Mesenchymal stem cell (in vitro differentiated cells and primary cell): Measurements from ENCODE around the gene CCDC74B.
A peak's percentile ranks its signal among the peaks of the same experiment; 100 is the strongest.
"Not testable (repeated sequence)": the region's sequence is repeated elsewhere in the genome, so short reads cannot be mapped to it uniquely, and the experiment has no call there.

Experiments used
- DNase-seq: peaks from one replicate; pipeline ENCODE4 v3.0.0-alpha.2; 2013
- H2AFZ ChIP-seq: one replicate; pipeline ENCODE4 v1.6.1; 2013; ENCODE audit warnings: low read depth, mild to moderate bottlenecking, control low read depth, inconsistent platforms, low read length, moderate library complexity
- H2AK5ac ChIP-seq: 2 replicates; pipeline ENCODE4 v1.6.1; 2013; ENCODE audit warnings: low read length, moderate library complexity, mild to moderate bottlenecking, inconsistent platforms; ENCODE audit not compliant: severe bottlenecking
- H2BK120ac ChIP-seq: one replicate; pipeline ENCODE4 v1.6.1; 2013; ENCODE audit warnings: low read depth, mild to moderate bottlenecking, inconsistent platforms, low read length, moderate library complexity
- H2BK12ac ChIP-seq, 2 experiments: one replicate each; pipeline ENCODE4 v1.6.1; 2013; ENCODE audit warnings: inconsistent platforms in 2 of 2, low read length in 2 of 2, mild to moderate bottlenecking in 2 of 2, moderate library complexity in 2 of 2, control low read depth in 1 of 2
- H2BK15ac ChIP-seq: one replicate; pipeline ENCODE4 v1.6.1; 2013; ENCODE audit warnings: mild to moderate bottlenecking, low read depth, inconsistent platforms; ENCODE audit not compliant: poor library complexity, severe bottlenecking
- H2BK5ac ChIP-seq: 2 replicates; pipeline ENCODE4 v1.6.1; 2013; ENCODE audit warnings: low read depth, mild to moderate bottlenecking, low read length, control low read depth, inconsistent platforms; ENCODE audit not compliant: poor library complexity, severe bottlenecking
- H3K14ac ChIP-seq, 2 experiments: one replicate each; pipeline ENCODE4 v1.6.1; 2013; ENCODE audit warnings: inconsistent platforms in 2 of 2, low read length in 2 of 2, control low read depth in 1 of 2, mild to moderate bottlenecking in 1 of 2, moderate library complexity in 1 of 2
- H3K18ac ChIP-seq, 2 experiments: one replicate each; pipeline ENCODE4 v1.6.1; 2013; ENCODE audit warnings: inconsistent platforms in 2 of 2, low read length in 2 of 2, control low read depth in 1 of 2, low read depth in 1 of 2, mild to moderate bottlenecking in 1 of 2
- H3K23ac ChIP-seq, 2 experiments: one replicate each; pipeline ENCODE4 v1.6.1; 2013; ENCODE audit warnings: inconsistent platforms in 2 of 2, low read length in 2 of 2, mild to moderate bottlenecking in 2 of 2, moderate library complexity in 2 of 2, control low read depth in 1 of 2
- H3K27ac ChIP-seq: 2 replicates; pipeline ENCODE4 v1.5.1; 2013; ENCODE audit warnings: mild to moderate bottlenecking, moderate library complexity, low read length, control low read depth, inconsistent platforms; ENCODE audit not compliant: poor library complexity, severe bottlenecking
- H3K27me3 ChIP-seq, 2 experiments: 2 replicates each; pipeline versions ENCODE4 v1.6.1 to v1.7.0; 2013; ENCODE audit warnings: low read length in 2 of 2, mild to moderate bottlenecking in 2 of 2, moderate library complexity in 2 of 2, control low read depth in 1 of 2, inconsistent platforms in 1 of 2; ENCODE audit not compliant: control insufficient read depth in 1 of 2, insufficient read depth in 1 of 2
- H3K36me3 ChIP-seq, 2 experiments: 2 replicates each; pipeline versions ENCODE4 v1.6.1 to v1.7.0; 2013; ENCODE audit warnings: low read length in 2 of 2, control low read depth in 1 of 2, inconsistent platforms in 1 of 2, low read depth in 1 of 2, mild to moderate bottlenecking in 1 of 2; ENCODE audit not compliant: insufficient read depth in 2 of 2, control insufficient read depth in 1 of 2
- H3K4ac ChIP-seq, 2 experiments: one replicate each; pipeline ENCODE4 v1.6.1; 2013; ENCODE audit warnings: inconsistent platforms in 2 of 2, low read length in 2 of 2, mild to moderate bottlenecking in 2 of 2, moderate library complexity in 2 of 2, control low read depth in 1 of 2, low read depth in 1 of 2
- H3K4me1 ChIP-seq: 2 replicates; pipeline ENCODE4 v1.6.1; 2013; ENCODE audit warnings: low read depth, low read length, control low read depth; ENCODE audit not compliant: control insufficient read depth, insufficient read depth
- H3K4me2 ChIP-seq: 2 replicates; pipeline ENCODE4 v1.6.1; 2013; ENCODE audit warnings: low read length, mild to moderate bottlenecking, inconsistent platforms; ENCODE audit not compliant: poor library complexity, severe bottlenecking
- H3K4me3 ChIP-seq, 2 experiments: 2 replicates each; pipeline versions ENCODE4 v1.5.1 to v1.7.0; 2013; ENCODE audit warnings: low read length in 2 of 2, mild to moderate bottlenecking in 2 of 2, control low read depth in 1 of 2, low read depth in 1 of 2; ENCODE audit not compliant: insufficient read depth in 1 of 2
- H3K79me1 ChIP-seq: replicated peaks from 2 replicates; pipeline ENCODE4 v1.6.1; 2013; ENCODE audit warnings: mild to moderate bottlenecking, control low read depth, low read length, inconsistent platforms; ENCODE audit not compliant: poor library complexity, severe bottlenecking
- H3K9ac ChIP-seq: 2 replicates; pipeline ENCODE4 v1.7.0; 2013; ENCODE audit warnings: mild to moderate bottlenecking, low read length, moderate library complexity
- H3K9me3 ChIP-seq: 2 replicates; pipeline ENCODE4 v1.7.0; 2013; ENCODE audit warnings: mild to moderate bottlenecking, low read length; ENCODE audit not compliant: control insufficient read depth
- H4K8ac ChIP-seq: one replicate; pipeline ENCODE4 v1.6.1; 2013; ENCODE audit warnings: inconsistent platforms, mild to moderate bottlenecking, low read length, moderate library complexity
- H4K91ac ChIP-seq: one replicate; pipeline ENCODE4 v1.6.1; 2013; ENCODE audit warnings: mild to moderate bottlenecking, low read length, inconsistent platforms
- WGBS: methylation state at CpG from one replicate; pipeline ENCODE4 v1.1.7; 2013; ENCODE audit warnings: mixed read lengths; 5-methylcytosine and 5-hydroxymethylcytosine counted together

The CCDC74B gene

GRCh38 chr2:130154773-130155765 is 10.2 kb upstream of the CCDC74B start:
- no peaks in the 10 kb centered on the region for H3K27me3 ChIP-seq
- H3K27ac ChIP-seq = no peak overlapping the region
- DNase-seq = no peak
- H2BK15ac ChIP-seq = no peak overlapping the region
- no peak overlapping the region for H2AK5ac ChIP-seq
- H2BK120ac ChIP-seq = no peak overlapping the region
- no peak overlapping the region for H2AFZ ChIP-seq
- peaks cover 9% of the 10 kb centered on the region for H3K4me1 ChIP-seq
- H3K14ac ChIP-seq = no peak overlapping the region
- 96% methylated on average over 29 of the region's 29 CpGs for WGBS
- H3K79me1 ChIP-seq = peaks cover 13% of the 10 kb centered on the region
- no peak overlapping the region for H3K4ac ChIP-seq
- H3K9ac ChIP-seq = no peak overlapping the region
- no peak overlapping the region for H3K18ac ChIP-seq
- H3K36me3 ChIP-seq = peaks cover 16 to 83% of the 10 kb centered on the region in 2 experiments
- H3K4me2 ChIP-seq = no peak overlapping the region
- H2BK12ac ChIP-seq = no peak overlapping the region
- H2BK5ac ChIP-seq = no peak overlapping the region
- H3K9me3 ChIP-seq = no peaks in the 10 kb centered on the region
- no peak overlapping the region for H3K4me3 ChIP-seq
- peak overlapping the region; percentile 20 for H4K91ac ChIP-seq
- H4K8ac ChIP-seq = no peak overlapping the region
- no peak overlapping the region for H3K23ac ChIP-seq

GRCh38 chr2:130154423-130154770 is 9.5 kb upstream of the CCDC74B start:
- H2AFZ ChIP-seq, H3K27ac ChIP-seq, DNase-seq, H3K4me2 ChIP-seq, H3K4ac ChIP-seq, H2BK5ac ChIP-seq, H3K23ac ChIP-seq, H3K4me3 ChIP-seq, H3K18ac ChIP-seq, H3K27me3 ChIP-seq, H4K8ac ChIP-seq, H2BK15ac ChIP-seq, H2BK12ac ChIP-seq, H3K4me1 ChIP-seq, H2AK5ac ChIP-seq, H3K9me3 ChIP-seq, H2BK120ac ChIP-seq, H3K9ac ChIP-seq, H4K91ac ChIP-seq, H3K14ac ChIP-seq: not testable (repeated sequence)
- Histone ChIP-seq H3K79me1 (peaks cover 11% of the 10 kb centered on the region), H3K36me3 (peaks cover 10 to 77% of the 10 kb centered on the region in 2 experiments)
- whole genome bisulfite sequencing = 100% methylated on average over 4 of the region's 8 CpGs

- not testable (repeated sequence) for H3K4me3 ChIP-seq, DNase-seq, H3K27me3 ChIP-seq, H2BK5ac ChIP-seq, H2AFZ ChIP-seq, H3K27ac ChIP-seq, H3K4ac ChIP-seq, H2AK5ac ChIP-seq, H3K4me2 ChIP-seq, H4K91ac ChIP-seq, H3K9ac ChIP-seq, H4K8ac ChIP-seq, H3K23ac ChIP-seq, H3K18ac ChIP-seq, H2BK120ac ChIP-seq, H3K9me3 ChIP-seq, H2BK15ac ChIP-seq, H3K14ac ChIP-seq, H3K4me1 ChIP-seq, H2BK12ac ChIP-seq
- Histone ChIP-seq H3K36me3 (peaks cover 10 to 74% of the 10 kb centered on the region in 2 experiments), H3K79me1 (peaks cover 11% of the 10 kb centered on the region)
- 95% methylated on average over 19 of the region's 23 CpGs for WGBS
Measured at GRCh38 chr2:130153721-130154422, 9.0 kb upstream of the CCDC74B start.
